22Rv1 (cell line): Measurements from ENCODE around the gene AFP.

Experiments
- H3K27ac ChIP-seq: fragments of 450-650 bp; 2 replicates; pipeline ENCODE4 v1.5.1; 2017
- ZFX ChIP-seq: fragments of 450-650 bp; IDR thresholded peaks from 2 replicates; pipeline ENCODE4 v1.6.1; 2017; ENCODE audit warnings: antibody characterized with exemption, borderline replicate concordance
- TF ChIP-seq, protein P1 (sequence below): fragments of 450-650 bp; IDR thresholded peaks from 2 replicates; pipeline ENCODE4 v1.5.1; 2017; ENCODE audit warnings: mild to moderate bottlenecking

Gene AFP

DNA sequence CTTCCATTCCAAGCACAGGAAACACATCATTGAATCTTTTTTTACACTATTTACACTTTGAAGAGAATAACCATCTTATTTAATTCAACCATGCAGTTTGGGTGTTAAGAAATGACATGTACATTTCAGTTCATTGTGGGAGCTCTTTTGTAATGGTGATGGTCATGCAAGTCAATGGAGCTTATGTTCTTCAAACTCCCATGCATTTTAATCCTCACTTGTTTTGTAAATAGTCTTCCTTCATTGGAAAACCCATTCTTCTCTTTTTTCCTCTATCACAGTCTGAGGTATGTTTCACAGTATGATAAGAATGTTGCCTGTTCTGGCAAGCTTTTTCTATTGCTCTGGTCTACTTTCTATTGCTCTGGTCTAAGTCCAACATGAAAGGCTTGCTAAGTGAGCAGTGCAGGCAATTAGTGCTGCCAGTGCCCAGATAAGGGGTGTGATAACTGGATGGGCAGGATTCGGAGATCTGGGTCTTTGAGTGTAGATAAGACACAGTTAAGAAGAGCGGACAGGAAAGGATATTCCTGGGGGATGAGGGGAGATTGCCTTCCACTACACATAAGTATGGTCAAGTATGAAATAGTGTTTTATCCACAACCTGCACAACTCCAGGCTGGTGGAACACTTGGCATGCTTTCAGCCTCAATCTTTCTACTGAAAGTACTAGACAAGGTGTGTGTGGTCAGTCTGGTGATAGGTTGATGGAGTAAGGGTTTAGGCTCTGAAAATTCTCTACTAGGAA lies 17.1 kb downstream of the AFP start:
- no peak overlapping the region for H3K27ac ChIP-seq
- no peak for TF ChIP-seq ZFX
- TF ChIP-seq, protein P1, sequence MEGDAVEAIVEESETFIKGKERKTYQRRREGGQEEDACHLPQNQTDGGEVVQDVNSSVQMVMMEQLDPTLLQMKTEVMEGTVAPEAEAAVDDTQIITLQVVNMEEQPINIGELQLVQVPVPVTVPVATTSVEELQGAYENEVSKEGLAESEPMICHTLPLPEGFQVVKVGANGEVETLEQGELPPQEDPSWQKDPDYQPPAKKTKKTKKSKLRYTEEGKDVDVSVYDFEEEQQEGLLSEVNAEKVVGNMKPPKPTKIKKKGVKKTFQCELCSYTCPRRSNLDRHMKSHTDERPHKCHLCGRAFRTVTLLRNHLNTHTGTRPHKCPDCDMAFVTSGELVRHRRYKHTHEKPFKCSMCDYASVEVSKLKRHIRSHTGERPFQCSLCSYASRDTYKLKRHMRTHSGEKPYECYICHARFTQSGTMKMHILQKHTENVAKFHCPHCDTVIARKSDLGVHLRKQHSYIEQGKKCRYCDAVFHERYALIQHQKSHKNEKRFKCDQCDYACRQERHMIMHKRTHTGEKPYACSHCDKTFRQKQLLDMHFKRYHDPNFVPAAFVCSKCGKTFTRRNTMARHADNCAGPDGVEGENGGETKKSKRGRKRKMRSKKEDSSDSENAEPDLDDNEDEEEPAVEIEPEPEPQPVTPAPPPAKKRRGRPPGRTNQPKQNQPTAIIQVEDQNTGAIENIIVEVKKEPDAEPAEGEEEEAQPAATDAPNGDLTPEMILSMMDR, result no peak

GRCh38 chr4:73453701-73454005 lies 17.6 kb downstream of the AFP start:
- TF ChIP-seq, protein P1, result no peak
- no peak for TF ChIP-seq ZFX
- H3K27ac ChIP-seq, result no peak overlapping the region

GRCh38 chr4:73454920-73455319 lies 18.9 kb downstream of the AFP start:
- no peak for TF ChIP-seq ZFX
- TF ChIP-seq, protein P1, result no peak
- H3K27ac ChIP-seq, result no peak overlapping the region

- no peak overlapping the region for H3K27ac ChIP-seq
- TF ChIP-seq, protein P1, result no peak
Measured at GRCh38 chr4:73456177-73457022, 20.4 kb downstream of the AFP start.

DNA sequence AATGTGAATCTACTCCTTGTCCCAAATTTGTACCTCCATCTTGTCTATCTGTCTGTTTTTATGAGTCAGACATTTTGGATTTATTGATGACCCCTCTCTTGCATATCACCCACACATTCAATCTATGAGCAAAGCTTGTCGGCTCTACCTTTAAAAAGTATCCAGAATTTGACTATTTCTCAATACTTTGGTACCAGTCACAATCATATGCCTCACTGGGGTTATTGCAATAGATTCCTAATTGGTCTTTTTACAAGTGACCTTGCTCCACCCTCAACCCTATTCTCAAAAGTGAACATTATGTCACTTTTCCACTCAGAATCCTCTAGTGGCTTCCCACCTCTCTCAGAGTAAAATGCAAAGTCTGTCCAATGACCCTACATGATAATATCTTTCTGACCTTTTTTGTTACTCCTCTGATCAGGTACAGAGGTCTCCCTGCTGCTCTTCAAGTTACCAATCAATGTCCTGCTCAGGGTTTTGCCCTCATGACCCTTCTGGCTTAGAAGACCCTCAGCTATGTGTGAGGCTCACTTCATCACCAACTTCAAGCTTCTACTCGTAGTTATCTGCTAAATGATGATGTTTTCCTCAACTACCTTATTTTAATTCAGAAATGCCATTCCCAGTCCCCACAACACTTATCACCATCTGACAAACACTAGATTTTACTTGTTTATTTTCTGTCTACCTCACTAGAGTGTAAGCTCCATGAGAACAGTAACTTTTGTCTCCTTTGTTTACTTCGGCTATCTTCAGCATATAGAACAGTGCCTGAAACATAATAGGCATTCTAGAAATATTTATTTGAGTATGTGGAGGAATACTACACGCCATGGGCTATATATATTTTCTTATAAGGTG lies 22.4 kb downstream of the AFP start:
- TF ChIP-seq, protein P1, result no peak
- no peak overlapping the region for H3K27ac ChIP-seq

DNA sequence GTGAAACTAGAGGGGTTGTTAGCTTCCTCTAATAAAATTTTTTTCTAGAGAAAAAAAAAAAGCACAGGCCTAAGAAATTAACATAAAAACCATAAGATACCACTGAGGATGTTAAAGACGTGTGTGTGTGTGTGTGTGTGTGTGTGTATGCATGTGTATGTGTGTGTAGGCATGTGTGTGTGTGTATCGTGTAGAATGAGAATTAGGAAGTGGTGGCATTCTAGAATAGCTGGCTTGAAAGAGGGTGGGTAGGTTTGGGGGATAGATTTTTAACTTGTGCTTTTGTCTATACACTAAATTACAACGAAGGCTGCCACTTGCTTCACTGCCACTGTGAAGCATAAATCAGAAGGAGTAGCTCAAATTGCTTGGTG lies 23.0 kb downstream of the AFP start:
- TF ChIP-seq, protein P1, result no peak
- no peak for TF ChIP-seq ZFX
- no peak overlapping the region for H3K27ac ChIP-seq
